ENCODE data around the gene TBC1D23.
"Not testable (repeated sequence)": the region's sequence is repeated elsewhere in the genome, so short reads cannot be mapped to it uniquely, and the experiment has no call there.

TBC1D23 gene

GRCh38 chr3:100306695-100307094 is 45.9 kb downstream of the TBC1D23 start:
- no peak for ATAC-seq
- DNase-seq: no peak

DNA sequence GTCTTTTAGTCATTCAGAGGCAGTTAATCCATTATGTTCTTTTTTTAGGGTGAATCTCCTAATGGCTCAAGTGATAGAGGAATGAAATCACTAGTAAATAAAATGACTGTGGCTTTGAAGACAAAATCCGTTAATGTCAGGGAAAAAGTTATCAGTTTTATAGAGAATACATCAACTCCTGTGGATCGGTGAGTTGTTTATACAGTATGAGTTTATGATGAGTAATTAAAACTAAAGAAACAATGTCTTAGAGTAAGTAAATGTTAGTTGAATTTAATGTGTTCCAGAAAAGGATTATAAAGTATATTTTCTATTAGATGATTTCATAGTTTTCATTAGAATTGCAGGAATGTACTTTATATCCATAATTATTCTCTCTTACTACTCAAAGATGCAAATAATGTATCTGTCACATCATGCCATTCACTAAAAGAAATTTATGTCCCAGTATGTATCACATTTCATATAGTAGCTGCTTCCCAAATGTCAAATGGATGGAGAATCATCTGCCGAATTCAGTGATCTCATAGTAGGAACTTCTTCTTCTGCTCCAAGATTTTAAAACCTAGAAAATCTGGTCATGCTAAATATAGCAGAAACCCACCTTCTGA is 49.7 kb downstream of the TBC1D23 start:
- no peak for DNase-seq
- no peak for ATAC-seq

DNA sequence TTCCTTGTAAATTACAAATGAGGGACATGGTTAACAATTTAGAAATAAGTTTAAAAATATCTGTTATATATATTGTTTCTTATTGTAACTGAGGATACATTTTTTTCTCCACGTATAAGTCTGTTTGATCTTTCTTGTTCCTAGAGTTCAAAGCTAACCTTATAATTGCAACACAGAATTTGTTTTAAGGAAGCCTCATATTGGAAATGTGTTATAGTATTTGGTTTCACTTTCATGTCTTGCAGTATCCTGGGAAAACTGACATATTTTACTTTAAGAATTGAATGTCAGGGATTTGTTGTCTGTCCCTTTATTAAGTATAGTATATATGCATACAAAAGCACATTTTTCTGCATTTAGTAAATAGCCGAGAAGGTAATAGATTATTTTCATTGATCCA is 50.2 kb downstream of the TBC1D23 start:
- ATAC-seq (no peak), DNase-seq (no peak)

DNA sequence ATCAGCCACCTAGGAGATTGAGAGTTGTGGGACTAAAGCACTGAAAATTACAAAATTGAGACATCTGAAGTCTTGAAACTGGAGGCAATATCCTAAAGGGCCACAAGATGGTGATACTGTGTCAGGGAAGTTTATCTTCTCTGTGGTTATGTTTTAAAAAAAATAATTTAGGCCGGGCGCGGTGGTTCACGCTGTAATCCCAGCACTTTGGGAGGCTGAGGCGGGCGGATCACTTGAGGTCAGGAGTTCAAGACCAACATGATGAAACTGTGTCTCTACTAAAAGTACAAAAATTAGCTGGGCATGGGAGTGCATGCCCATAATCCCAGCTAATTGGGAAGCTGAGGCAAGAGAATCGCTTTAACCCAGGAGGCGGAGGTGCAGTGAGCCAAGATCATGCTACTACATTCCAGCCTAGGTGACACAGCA is 55.9 kb downstream of the TBC1D23 start:
- DNase-seq (peak; percentile 25), ATAC-seq (peak; percentile 52)

DNA sequence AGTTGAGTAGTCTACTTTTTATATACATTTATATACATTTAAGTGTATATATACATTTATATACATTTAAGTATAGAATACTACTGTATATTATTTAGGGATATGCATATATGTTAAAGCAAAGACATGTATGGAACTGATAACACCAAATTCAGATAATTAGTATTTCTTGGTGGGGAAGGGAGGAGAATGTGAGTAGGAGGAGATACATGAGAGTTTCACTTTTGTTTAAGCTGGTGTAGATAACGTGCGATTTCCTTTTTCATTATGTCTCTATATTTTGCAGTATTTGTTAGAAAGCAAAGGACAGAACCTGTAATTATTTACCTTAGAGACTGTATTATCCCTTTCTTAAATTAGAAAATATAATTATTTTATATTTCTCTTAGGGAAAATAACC is 57.1 kb downstream of the TBC1D23 start:
- no peak for ATAC-seq
- no peak for DNase-seq

DNA sequence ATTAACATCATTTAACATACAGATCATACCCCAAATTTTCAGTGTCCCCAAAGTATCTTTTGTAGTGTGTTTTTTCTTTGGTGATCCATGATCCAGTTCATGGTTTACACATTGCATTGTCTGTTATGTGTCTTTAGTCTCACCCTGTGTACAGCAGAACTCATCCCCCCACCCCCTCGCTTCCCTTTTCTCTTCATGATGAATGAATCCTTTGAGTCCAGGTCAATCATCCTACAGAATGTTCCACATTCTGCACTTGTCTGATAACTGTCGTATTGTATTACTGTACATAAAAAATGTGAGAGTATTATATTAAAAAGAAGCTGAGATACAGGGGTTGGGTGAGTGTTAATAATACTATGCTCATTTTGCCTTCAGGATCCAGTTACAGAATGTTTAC is 59.2 kb downstream of the TBC1D23 start:
- no peak for DNase-seq
- ATAC-seq: no peak

DNA sequence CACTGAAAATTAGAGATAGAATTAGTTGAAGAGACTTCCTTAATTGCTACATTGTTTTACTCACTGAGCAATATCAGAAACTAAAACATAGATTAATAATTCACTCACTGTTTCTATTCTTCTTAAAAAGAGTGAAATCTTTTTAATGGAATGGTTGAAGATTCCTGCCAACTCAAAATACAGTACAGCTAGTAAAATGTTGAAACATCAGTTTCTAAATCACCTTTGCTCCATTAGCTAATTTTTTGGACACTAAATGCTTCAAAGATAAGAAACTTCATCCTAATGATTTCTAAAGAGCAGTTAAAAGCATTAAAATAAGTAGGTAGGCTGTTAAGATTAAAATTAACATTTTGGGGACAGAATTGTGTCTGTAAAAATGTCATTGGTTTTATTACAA is 63.3 kb downstream of the TBC1D23 start:
- ATAC-seq (no peak), DNase-seq (no peak)

- DNase-seq (no peak), ATAC-seq (no peak)
Observed at GRCh38 chr3:100325827-100326226, 65.0 kb downstream of the TBC1D23 start.

DNA sequence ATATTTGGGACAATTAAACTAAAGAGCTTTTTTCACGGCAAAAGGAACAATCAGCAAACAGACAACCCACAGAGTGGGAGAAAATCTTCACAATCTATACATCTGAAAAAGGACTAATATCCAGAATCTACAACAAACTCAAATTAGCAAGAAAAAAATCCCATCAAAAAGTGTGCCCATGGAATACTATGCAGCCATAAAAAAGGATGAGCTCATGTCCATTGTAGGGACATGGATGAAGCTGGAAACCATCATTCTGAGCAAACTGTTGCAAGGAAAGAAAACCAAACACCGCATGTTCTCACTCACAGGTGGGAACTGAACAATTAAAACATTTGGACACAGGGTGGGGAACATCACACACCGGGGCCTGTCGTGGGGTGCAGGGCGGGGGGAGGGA is 66.6 kb downstream of the TBC1D23 start:
- not testable (repeated sequence) for ATAC-seq, DNase-seq

- ATAC-seq (no peak), DNase-seq (no peak)
Observed at GRCh38 chr3:100329800-100330489, 69.2 kb downstream of the TBC1D23 start.

DNA sequence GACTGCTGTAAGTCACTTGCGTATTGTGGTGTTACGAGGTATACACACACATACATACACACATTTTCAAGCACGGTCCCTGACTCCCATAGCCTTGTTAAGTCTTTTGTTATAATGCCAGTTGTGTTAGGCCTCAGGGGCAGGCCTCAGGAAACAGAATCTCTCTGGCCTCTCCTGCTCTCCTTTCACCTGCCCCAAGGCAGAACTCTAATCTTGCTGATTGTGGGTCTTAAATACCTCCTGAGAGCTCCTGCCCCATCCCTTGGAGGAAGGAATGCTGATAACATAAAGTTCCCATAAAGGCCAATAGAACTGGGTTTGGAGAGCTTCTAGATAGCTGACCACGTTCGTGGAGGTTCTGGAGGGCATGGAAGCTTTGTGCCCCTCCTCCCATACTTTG is 69.9 kb downstream of the TBC1D23 start:
- DNase-seq: no peak
- ATAC-seq: no peak

DNA sequence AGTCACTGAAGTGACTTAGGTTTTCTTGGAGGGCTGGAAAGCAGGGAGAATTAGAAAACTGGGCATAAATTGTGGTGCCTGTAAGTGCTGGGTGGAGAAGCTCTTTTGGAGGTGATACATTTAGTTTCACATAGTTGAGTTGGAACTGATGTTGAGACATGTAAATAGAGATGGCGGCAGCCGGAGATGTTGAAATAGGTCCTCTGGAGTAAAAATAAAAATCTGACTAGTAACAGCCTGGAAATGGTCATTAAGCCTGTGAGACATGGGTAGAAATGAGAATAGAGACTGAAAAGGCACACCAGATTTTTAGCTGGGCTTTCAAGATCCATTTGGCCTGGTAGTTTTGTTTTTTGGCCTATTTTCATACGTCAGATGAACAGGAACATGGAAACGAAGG is 70.9 kb downstream of the TBC1D23 start:
- DNase-seq (no peak), ATAC-seq (no peak)

GRCh38 chr3:100333051-100333450 is 72.3 kb downstream of the TBC1D23 start:
- ATAC-seq (no peak), DNase-seq (no peak)

DNA sequence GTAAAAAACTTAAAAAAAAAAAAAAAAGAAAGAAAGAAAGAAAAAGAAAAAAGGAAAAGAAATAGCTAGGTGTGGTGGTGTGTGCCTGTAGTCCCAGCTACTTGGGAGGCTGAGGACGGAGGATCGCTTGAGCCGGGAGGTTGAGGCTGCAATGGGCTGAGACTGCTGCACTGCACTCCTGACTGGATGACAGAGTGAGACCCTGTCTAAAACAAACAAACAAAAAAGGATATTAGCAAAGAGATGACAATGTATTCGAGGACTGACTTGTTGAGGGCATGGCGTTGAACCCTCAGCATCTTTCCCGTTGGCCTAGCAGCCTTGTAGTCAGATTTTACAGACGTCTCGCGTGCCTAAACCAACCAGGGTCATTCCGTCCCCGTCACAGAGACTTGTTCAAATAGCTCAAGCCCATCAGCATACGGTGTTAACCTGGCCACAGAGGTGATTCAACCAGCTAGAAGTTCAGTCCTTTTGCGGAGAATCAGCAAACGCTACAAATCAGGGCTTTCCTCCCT is 73.2 kb downstream of the TBC1D23 start:
- ATAC-seq (peak; percentile 15), DNase-seq (no peak)

GRCh38 chr3:100334488-100335351 is 73.9 kb downstream of the TBC1D23 start, which contains the start of gene NIT2:
Gene NIT2, plus strand, starts transcription at chr3:100334757. Its CDS starts 35 bp downstream, at chr3:100334792.
- DNase-seq (peak; percentile 84), ATAC-seq (peak; percentile 98)

- ATAC-seq (no peak), DNase-seq (peak; percentile 40)
Observed at GRCh38 chr3:100335434-100335833, 74.6 kb downstream of the TBC1D23 start.

DNA sequence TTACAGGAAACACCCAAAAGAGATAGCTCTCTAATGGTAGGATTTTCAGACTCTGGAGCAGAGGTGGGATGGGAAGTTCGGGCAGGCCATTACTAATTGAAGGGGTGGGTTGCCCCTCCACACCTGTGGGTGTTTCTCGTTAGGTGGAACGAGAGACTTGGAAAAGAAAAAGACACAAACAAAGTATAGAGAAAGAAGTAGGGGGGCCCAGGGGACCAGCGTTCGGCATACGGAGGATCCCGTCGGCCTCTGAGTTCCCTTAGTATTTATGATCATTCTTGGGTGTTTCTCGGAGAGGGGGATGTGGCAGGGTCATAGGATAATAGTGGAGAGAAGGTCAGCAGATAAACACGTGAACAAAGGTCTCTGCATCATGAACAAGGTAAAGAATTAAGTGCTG is 75.4 kb downstream of the TBC1D23 start:
- not testable (repeated sequence) for ATAC-seq, DNase-seq

DNA sequence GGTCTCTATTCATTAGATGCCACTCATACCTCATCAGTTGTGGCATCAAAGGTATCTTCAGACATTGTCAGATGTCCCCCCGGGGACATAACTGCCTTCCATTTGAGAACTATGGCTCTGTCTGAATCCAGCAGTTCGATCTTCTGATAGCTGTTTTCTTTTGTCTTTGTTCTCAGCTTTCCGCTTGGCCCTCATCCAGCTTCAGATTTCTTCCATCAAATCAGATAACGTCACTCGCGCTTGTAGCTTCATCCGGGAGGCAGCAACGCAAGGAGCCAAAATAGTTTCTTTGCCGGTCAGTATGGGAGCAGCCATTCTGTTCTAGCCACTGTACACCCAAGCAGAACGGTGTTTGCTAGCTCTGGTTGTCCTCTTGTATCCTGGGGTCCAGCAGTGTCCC is 78.1 kb downstream of the TBC1D23 start:
- no peak for ATAC-seq
- DNase-seq: no peak

- DNase-seq: no peak
- ATAC-seq: no peak
Observed at GRCh38 chr3:100339786-100340185, 79.0 kb downstream of the TBC1D23 start.

- ATAC-seq (no peak), DNase-seq (no peak)
Observed at GRCh38 chr3:100340527-100340926, 79.7 kb downstream of the TBC1D23 start.

GRCh38 chr3:100348727-100349126 is 87.9 kb downstream of the TBC1D23 start:
- DNase-seq (no peak), ATAC-seq (no peak)

- DNase-seq, ATAC-seq: not testable (repeated sequence)
Observed at GRCh38 chr3:100351770-100352169, 91.0 kb downstream of the TBC1D23 start.
